Osteocyte (in vitro differentiated cells): Measurements from ENCODE around the gene GCDH. TPM values are rescaled to one million over a fixed set of nuclear protein-coding genes. Genes with fewer than 3 reads are reported as not detected.

Experiments used
- DNase-seq: peaks from one replicate; pipeline ENCODE4 v3.0.0; 2021; ENCODE audit warnings: mixed read lengths; ENCODE audit not compliant: unreplicated experiment; ENCODE audit errors: extremely low spot score
- H3K27ac Mint-ChIP-seq: one replicate; pipeline ENCODE4 v1.8.0; 2021; ENCODE audit warnings: mild to moderate bottlenecking, mixed read lengths; ENCODE audit not compliant: unreplicated experiment
- H3K27me3 Mint-ChIP-seq: one replicate; pipeline ENCODE4 v1.8.0; 2021; ENCODE audit warnings: mixed read lengths; ENCODE audit not compliant: unreplicated experiment
- H3K36me3 Mint-ChIP-seq: one replicate; pipeline ENCODE4 v1.8.0; 2021; ENCODE audit warnings: mixed read lengths; ENCODE audit not compliant: unreplicated experiment
- H3K4me1 Mint-ChIP-seq: one replicate; pipeline ENCODE4 v1.8.0; 2021; ENCODE audit warnings: mixed read lengths; ENCODE audit not compliant: unreplicated experiment
- H3K4me3 Mint-ChIP-seq: one replicate; pipeline ENCODE4 v1.8.0; 2021; ENCODE audit warnings: mild to moderate bottlenecking, moderate library complexity, mixed read lengths; ENCODE audit not compliant: unreplicated experiment
- H3K9me3 Mint-ChIP-seq: one replicate; pipeline ENCODE4 v1.8.0; 2021; ENCODE audit warnings: mixed read lengths; ENCODE audit not compliant: unreplicated experiment
- microRNA-seq: library from miRNA; unstranded; fragments of <30 nt; microRNA quantifications from one replicate; pipeline ENCODE4 v1.1.0, GENCODE V29; 2020; ENCODE audit not compliant: unreplicated experiment
- total RNA-seq: library from RNA; stranded (reverse); gene quantifications from 2 replicates; pipeline ENCODE4 v1.2.1, GENCODE V29; 2021
- TF ChIP-seq, protein P1 (sequence below): fragments of 200-600 bp; sonication (generic); IDR thresholded peaks from 2 replicates; pipeline ENCODE4 v1.5.0; 2021; ENCODE audit warnings: antibody characterized with exemption, mild to moderate bottlenecking, moderate library complexity

The GCDH gene
- total RNA-seq, 1 donor from 2014 or later = 23.1 TPM

DNA sequence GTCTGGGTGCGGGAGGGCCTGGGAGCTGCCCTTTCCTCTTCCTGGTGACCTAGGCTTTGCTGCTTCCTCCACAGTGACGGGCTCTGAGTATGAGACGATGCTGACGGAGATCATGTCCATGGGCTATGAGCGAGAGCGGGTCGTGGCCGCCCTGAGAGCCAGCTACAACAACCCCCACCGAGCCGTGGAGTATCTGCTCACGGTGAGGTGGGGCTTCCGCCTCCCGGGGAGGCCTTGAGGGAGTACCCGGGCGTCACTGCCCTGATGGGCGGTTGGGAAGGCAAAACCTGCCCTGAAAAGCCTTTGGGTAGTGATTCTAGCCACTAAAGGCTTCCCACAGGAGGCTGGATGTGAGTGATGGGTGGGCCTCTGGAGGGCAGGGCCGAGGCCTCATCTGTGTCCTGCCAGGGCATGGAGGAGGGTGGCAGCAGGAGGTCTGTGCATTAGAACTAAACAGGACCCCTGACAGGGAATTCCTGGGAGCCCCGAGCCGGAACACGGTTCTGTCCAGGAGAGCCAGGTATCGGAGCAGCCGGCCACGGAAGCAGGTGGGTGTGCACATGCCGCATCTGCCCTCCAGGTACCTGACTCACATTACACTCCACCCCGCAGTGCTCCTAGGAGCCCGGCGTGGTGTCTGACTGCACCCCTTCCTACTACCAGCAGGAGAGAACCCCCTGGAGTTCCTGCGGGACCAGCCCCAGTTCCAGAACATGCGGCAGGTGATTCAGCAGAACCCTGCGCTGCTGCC, 57.8 kb downstream of the GCDH start:
- H3K27me3 Mint-ChIP-seq = no peaks in the 10 kb centered on the region
- no peak for DNase-seq
- no peaks in the 10 kb centered on the region for H3K9me3 Mint-ChIP-seq
- H3K27ac Mint-ChIP-seq = no peak overlapping the region
- TF ChIP-seq, protein P1, sequence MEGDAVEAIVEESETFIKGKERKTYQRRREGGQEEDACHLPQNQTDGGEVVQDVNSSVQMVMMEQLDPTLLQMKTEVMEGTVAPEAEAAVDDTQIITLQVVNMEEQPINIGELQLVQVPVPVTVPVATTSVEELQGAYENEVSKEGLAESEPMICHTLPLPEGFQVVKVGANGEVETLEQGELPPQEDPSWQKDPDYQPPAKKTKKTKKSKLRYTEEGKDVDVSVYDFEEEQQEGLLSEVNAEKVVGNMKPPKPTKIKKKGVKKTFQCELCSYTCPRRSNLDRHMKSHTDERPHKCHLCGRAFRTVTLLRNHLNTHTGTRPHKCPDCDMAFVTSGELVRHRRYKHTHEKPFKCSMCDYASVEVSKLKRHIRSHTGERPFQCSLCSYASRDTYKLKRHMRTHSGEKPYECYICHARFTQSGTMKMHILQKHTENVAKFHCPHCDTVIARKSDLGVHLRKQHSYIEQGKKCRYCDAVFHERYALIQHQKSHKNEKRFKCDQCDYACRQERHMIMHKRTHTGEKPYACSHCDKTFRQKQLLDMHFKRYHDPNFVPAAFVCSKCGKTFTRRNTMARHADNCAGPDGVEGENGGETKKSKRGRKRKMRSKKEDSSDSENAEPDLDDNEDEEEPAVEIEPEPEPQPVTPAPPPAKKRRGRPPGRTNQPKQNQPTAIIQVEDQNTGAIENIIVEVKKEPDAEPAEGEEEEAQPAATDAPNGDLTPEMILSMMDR = no peak
- H3K36me3 Mint-ChIP-seq = peaks cover 23% of the 10 kb centered on the region
- H3K4me3 Mint-ChIP-seq = no peak overlapping the region
- H3K4me1 Mint-ChIP-seq = peaks cover 40% of the 10 kb centered on the region

Small RNA genes within 50 kb of the gene (microRNA-seq; reads per million reads assigned to microRNA genes)
- not detected for gene MIR5695
- gene MIR6515 = 2.2 reads per million
- not detected for gene MIR6794

Other genes with a start within 250 kb of the GCDH start
- 116 and 120 TPM in 2 replicates for gene MAN2B1, start 224.4 kb upstream of the GCDH start, total RNA-seq
- 11.4 and 12.4 TPM in 2 replicates for gene WDR83, start 224.4 kb upstream of the GCDH start, total RNA-seq
- 64.3 and 68.4 TPM in 2 replicates for gene DHPS, start 209.3 kb upstream of the GCDH start, total RNA-seq
- not detected in 2 replicates for gene GNG14, start 203.2 kb upstream of the GCDH start, total RNA-seq
- gene FBXW9, start 194.5 kb upstream of the GCDH start, total RNA-seq = 10.9 and 11.4 TPM in 2 replicates
- gene TNPO2, start 167.2 kb upstream of the GCDH start, total RNA-seq = 79.0 and 93.3 TPM in 2 replicates
- gene TRIR, start 156.5 kb upstream of the GCDH start, total RNA-seq = 151 and 160 TPM in 2 replicates
- gene GET3, start 153.7 kb upstream of the GCDH start, total RNA-seq = 72.1 and 77.0 TPM in 2 replicates
- not detected in 2 replicates for gene BEST2, start 139.4 kb upstream of the GCDH start, total RNA-seq
- 24.6 and 26.8 TPM in 2 replicates for gene HOOK2, start 115.6 kb upstream of the GCDH start, total RNA-seq
- gene JUNB, start 99.7 kb upstream of the GCDH start, total RNA-seq = 141 and 158 TPM in 2 replicates
- 235 TPM in 2 replicates for gene PRDX2, start 89.4 kb upstream of the GCDH start, total RNA-seq
- 8.2 and 8.4 TPM in 2 replicates for gene THSD8, start 89.1 kb upstream of the GCDH start, total RNA-seq
- gene RNASEH2A, start 84.6 kb upstream of the GCDH start, total RNA-seq = 7.6 and 10.0 TPM in 2 replicates
- not detected in 2 replicates for gene RTBDN, start 56.6 kb upstream of the GCDH start, total RNA-seq
- gene MAST1, start 52.6 kb upstream of the GCDH start, total RNA-seq = 0.32 TPM in 1 of 2 replicates, not detected in the other
- gene DNASE2, start 9.7 kb upstream of the GCDH start, total RNA-seq = 47.3 and 57.0 TPM in 2 replicates
- not detected in 2 replicates for gene KLF1, start 4.0 kb upstream of the GCDH start, total RNA-seq
- not detected in 2 replicates for gene SYCE2, start 28.1 kb downstream of the GCDH start, total RNA-seq
- 55.6 and 60.3 TPM in 2 replicates for gene FARSA, start 42.6 kb downstream of the GCDH start, total RNA-seq
- gene CALR, start 47.4 kb downstream of the GCDH start, total RNA-seq = 1,241 and 1,304 TPM in 2 replicates
- 81.4 and 83.1 TPM in 2 replicates for gene RAD23A, start 54.7 kb downstream of the GCDH start, total RNA-seq
- gene GADD45GIP1, start 66.1 kb downstream of the GCDH start, total RNA-seq = 24.0 and 24.6 TPM in 2 replicates
- gene DAND5, start 78.4 kb downstream of the GCDH start, total RNA-seq = not detected in 2 replicates
- 87.0 and 93.7 TPM in 2 replicates for gene NFIX, start 104.3 kb downstream of the GCDH start, total RNA-seq
- not detected in 2 replicates for gene LYL1, start 211.7 kb downstream of the GCDH start, total RNA-seq
- gene TRMT1, start 225.6 kb downstream of the GCDH start, total RNA-seq = 37.4 and 43.1 TPM in 2 replicates
- 40.4 and 45.1 TPM in 2 replicates for gene NACC1, start 227.1 kb downstream of the GCDH start, total RNA-seq